ENCODE results near the gene SLC2A13. TPM values are rescaled to one million over a fixed set of nuclear protein-coding genes. Genes with fewer than 3 reads are reported as not detected.

The SLC2A13 gene
- total RNA-seq, 1 experiment from 2014 or later = 15.3 TPM

DNA sequence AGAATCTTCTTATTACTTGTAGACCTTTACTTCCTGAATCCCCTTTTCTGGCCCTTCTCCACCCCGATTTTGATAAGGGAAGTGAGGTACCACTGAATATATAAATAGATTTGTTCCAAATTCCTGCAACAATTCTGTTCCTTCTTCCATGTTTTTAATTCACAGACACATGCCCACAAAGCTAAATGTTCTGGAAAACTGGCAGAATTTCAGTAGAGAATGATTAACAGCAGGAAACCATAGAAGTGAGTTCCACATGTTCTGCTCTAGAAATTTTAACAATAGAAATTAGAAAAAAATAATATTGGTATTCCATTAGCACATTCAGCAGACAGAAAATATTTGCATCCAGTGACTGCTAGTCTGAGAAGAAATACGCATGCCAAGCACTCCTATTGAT, 139.6 kb downstream of the SLC2A13 start:
- H3K27me3 Mint-ChIP-seq (ENCODE audit: low read depth) = no peaks in the 10 kb centered on the region
- ATAC-seq (no peak), DNase-seq (ENCODE audit: low spot score) (no peak)
- H3K9me3 Mint-ChIP-seq = peaks cover 7% of the 10 kb centered on the region
- TF ChIP-seq SMAD3 (CRISPR knock-in tag; IDR thresholded peaks at IDR 0.05; ENCODE audit: borderline replicate concordance) (no peak), TP53 (CRISPR knock-in tag; IDR thresholded peaks at IDR 0.05) (no peak), ZNF423 (CRISPR knock-in tag; IDR thresholded peaks at IDR 0.05) (no peak), SMAD4 (CRISPR knock-in tag; IDR thresholded peaks at IDR 0.05) (no peak), NFYB (CRISPR knock-in tag; conservative IDR thresholded peaks at IDR 0.05; ENCODE audit: low read depth) (no peak), EMX1 (CRISPR knock-in tag; IDR thresholded peaks at IDR 0.05) (no peak), RELA (CRISPR knock-in tag; IDR thresholded peaks at IDR 0.05; ENCODE audit: borderline replicate concordance) (no peak), FOXK1 (CRISPR knock-in tag; IDR thresholded peaks at IDR 0.05) (no peak)
- TF ChIP-seq, protein P1, sequence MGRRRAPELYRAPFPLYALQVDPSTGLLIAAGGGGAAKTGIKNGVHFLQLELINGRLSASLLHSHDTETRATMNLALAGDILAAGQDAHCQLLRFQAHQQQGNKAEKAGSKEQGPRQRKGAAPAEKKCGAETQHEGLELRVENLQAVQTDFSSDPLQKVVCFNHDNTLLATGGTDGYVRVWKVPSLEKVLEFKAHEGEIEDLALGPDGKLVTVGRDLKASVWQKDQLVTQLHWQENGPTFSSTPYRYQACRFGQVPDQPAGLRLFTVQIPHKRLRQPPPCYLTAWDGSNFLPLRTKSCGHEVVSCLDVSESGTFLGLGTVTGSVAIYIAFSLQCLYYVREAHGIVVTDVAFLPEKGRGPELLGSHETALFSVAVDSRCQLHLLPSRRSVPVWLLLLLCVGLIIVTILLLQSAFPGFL (CRISPR knock-in tag; IDR thresholded peaks at IDR 0.05; ENCODE audit: borderline replicate concordance) = no peak
- TF ChIP-seq, protein P2, sequence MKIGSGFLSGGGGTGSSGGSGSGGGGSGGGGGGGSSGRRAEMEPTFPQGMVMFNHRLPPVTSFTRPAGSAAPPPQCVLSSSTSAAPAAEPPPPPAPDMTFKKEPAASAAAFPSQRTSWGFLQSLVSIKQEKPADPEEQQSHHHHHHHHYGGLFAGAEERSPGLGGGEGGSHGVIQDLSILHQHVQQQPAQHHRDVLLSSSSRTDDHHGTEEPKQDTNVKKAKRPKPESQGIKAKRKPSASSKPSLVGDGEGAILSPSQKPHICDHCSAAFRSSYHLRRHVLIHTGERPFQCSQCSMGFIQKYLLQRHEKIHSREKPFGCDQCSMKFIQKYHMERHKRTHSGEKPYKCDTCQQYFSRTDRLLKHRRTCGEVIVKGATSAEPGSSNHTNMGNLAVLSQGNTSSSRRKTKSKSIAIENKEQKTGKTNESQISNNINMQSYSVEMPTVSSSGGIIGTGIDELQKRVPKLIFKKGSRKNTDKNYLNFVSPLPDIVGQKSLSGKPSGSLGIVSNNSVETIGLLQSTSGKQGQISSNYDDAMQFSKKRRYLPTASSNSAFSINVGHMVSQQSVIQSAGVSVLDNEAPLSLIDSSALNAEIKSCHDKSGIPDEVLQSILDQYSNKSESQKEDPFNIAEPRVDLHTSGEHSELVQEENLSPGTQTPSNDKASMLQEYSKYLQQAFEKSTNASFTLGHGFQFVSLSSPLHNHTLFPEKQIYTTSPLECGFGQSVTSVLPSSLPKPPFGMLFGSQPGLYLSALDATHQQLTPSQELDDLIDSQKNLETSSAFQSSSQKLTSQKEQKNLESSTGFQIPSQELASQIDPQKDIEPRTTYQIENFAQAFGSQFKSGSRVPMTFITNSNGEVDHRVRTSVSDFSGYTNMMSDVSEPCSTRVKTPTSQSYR (CRISPR knock-in tag; IDR thresholded peaks at IDR 0.05) = no peak
- TF ChIP-seq, protein P3, sequence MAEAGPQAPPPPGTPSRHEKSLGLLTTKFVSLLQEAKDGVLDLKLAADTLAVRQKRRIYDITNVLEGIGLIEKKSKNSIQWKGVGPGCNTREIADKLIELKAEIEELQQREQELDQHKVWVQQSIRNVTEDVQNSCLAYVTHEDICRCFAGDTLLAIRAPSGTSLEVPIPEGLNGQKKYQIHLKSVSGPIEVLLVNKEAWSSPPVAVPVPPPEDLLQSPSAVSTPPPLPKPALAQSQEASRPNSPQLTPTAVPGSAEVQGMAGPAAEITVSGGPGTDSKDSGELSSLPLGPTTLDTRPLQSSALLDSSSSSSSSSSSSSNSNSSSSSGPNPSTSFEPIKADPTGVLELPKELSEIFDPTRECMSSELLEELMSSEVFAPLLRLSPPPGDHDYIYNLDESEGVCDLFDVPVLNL (CRISPR knock-in tag; IDR thresholded peaks at IDR 0.05; ENCODE audit: borderline replicate concordance, low read depth) = no peak
- TF ChIP-seq, protein P4, sequence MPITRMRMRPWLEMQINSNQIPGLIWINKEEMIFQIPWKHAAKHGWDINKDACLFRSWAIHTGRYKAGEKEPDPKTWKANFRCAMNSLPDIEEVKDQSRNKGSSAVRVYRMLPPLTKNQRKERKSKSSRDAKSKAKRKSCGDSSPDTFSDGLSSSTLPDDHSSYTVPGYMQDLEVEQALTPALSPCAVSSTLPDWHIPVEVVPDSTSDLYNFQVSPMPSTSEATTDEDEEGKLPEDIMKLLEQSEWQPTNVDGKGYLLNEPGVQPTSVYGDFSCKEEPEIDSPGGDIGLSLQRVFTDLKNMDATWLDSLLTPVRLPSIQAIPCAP (CRISPR knock-in tag; IDR thresholded peaks at IDR 0.05) = no peak
- TF ChIP-seq, protein P5, sequence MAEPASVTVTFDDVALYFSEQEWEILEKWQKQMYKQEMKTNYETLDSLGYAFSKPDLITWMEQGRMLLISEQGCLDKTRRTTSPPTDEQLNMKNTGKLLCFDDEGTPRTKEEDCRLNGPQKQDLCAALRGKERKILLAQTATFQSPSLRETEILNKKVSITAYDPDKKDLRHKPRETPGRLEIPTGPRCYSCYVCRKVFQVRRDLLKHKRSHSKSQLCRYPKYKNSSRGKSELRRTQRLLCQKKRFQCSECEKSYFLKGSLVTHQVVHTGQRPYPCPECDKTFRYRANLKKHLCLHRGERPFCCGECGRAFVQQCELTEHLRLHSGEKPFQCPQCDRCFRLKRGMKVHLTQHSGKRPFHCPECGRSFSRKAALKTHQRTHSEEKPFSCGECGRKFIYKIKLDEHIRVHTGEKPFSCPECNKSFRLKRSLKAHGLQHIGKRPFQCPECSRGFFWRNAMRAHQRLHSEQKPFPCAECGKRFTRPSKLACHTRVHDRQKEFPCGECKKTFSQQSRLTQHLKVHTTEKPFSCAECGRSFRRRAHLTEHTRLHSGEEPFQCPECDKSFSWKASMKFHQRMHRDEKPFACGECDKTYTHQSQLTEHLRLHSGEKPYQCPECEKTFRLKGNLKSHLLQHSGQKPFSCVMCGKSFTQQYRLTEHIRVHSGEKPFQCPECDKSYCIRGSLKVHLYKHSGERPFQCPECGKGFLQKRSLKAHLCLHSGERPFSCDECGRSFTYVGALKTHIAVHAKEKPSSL (CRISPR knock-in tag; conservative IDR thresholded peaks at IDR 0.05) = no peak
- TF ChIP-seq, protein P6, sequence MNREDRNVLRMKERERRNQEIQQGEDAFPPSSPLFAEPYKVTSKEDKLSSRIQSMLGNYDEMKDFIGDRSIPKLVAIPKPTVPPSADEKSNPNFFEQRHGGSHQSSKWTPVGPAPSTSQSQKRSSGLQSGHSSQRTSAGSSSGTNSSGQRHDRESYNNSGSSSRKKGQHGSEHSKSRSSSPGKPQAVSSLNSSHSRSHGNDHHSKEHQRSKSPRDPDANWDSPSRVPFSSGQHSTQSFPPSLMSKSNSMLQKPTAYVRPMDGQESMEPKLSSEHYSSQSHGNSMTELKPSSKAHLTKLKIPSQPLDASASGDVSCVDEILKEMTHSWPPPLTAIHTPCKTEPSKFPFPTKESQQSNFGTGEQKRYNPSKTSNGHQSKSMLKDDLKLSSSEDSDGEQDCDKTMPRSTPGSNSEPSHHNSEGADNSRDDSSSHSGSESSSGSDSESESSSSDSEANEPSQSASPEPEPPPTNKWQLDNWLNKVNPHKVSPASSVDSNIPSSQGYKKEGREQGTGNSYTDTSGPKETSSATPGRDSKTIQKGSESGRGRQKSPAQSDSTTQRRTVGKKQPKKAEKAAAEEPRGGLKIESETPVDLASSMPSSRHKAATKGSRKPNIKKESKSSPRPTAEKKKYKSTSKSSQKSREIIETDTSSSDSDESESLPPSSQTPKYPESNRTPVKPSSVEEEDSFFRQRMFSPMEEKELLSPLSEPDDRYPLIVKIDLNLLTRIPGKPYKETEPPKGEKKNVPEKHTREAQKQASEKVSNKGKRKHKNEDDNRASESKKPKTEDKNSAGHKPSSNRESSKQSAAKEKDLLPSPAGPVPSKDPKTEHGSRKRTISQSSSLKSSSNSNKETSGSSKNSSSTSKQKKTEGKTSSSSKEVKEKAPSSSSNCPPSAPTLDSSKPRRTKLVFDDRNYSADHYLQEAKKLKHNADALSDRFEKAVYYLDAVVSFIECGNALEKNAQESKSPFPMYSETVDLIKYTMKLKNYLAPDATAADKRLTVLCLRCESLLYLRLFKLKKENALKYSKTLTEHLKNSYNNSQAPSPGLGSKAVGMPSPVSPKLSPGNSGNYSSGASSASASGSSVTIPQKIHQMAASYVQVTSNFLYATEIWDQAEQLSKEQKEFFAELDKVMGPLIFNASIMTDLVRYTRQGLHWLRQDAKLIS (CRISPR knock-in tag; IDR thresholded peaks at IDR 0.05; ENCODE audit: borderline replicate concordance) = no peak
- TF ChIP-seq, protein P7, sequence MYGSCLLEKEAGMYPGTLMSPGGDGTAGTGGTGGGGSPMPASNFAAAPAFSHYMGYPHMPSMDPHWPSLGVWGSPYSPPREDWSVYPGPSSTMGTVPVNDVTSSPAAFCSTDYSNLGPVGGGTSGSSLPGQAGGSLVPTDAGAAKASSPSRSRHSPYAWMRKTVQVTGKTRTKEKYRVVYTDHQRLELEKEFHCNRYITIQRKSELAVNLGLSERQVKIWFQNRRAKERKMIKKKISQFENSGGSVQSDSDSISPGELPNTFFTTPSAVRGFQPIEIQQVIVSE (CRISPR knock-in tag; IDR thresholded peaks at IDR 0.05; ENCODE audit: borderline replicate concordance) = no peak
- H3K36me3 Mint-ChIP-seq = peaks cover 8% of the 10 kb centered on the region
- peaks cover 5% of the 10 kb centered on the region; the same call in 1 of the 2 replicates for H3K4me1 Mint-ChIP-seq
- no peak overlapping the region for H3K4me3 Mint-ChIP-seq
- ChIA-PET CTCF (no interaction called here), POLR2A (no interaction called here)
- no peak overlapping the region for H3K27ac Mint-ChIP-seq
